ENCODE results near the gene CFP.
"Not testable (repeated sequence)": the region's sequence is repeated elsewhere in the genome, so short reads cannot be mapped to it uniquely, and the experiment has no call there.

The CFP gene

DNA sequence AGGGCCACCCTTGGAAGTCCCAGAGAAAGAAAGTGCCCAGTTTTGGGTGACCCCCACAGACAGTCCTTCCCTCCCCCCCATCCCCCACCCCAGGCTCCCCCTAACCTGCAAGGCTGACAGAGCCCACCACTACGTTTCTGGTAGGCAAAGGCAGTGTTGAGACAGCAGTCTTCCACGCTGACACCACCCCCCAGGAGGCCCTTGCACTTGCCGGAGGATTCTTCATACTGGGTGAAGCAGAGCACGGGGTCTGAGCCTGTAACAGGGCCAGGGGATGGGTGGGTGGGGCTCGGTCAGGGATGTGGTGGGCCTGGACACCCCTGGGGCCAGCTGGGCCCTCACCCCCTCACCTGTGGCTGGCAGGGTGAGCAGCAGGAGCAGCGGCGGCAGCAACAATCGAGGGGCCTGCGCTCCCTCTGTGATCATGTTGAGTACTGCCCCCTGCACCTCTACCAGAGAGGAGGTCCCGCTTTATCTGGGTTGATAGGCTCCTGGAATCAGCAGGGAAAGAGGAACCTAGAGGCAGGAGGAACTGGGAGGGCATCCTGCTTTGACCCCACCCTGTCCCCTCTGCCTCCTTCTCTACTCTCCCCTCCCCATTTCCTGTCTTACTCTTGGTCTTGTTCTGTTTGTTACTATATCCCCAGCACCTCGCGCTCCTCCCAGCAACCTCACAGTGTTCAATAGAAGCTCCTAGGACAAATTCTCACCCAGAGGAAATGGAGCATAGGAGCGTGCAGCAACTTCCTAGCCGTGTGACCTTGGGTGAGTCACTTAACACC is at the start of gene CFP:
Gene CFP (minus strand): TSS at position 512 of the 782 bp plus-strand sequence. CDS start 86 bp downstream, at position 426.
- in situ Hi-C loops (cut with HindIII; ENCODE audit: low sequenced_read_pairs): no loop called here

GRCh38 chrX:47675959-47676859 is 46.5 kb upstream of the CFP start:
- in situ Hi-C loops (cut with HindIII; ENCODE audit: low sequenced_read_pairs): not testable (repeated sequence)

DNA sequence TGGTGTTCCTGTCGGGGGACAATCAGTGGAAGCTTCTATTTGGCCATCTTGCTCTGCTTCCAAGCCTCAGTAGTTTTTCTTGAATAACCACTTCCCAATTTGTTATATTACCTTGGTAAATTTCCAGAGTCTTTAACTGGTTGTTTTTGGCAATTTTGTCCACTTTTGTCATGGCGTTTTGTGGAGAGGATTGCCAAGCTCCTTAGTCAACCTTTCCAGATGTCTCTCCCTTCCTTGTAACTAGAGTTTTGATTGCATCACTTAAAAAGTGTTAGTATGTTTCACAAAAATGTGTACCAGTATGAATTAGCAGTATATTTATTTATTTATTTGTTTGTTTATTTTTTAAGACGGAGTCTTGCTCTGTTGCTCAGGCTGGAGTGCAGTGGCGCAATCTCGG is 45.0 kb upstream of the CFP start:
- in situ Hi-C loops (cut with HindIII; ENCODE audit: low sequenced_read_pairs): no loop called here

DNA sequence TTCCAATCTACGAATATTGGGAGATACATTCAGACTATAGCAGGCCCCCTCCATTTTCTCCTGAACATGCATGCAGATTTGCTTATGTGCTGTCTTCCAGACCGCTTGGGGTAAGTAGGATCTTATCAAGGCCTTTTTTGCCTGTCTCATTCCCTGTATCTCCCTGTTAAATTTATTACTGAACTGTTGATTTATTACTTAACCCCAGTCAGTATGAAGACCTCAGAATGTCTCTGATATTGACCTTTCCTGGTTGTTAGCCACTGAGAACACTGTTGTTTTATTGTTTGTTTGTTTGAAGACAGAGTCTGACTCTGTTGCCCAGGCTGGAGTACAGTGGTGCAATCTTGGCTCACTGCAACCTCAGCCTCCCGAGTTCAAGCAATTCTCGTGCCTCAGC is 36.1 kb upstream of the CFP start:
- in situ Hi-C loops (cut with HindIII; ENCODE audit: low sequenced_read_pairs): not testable (repeated sequence)

DNA sequence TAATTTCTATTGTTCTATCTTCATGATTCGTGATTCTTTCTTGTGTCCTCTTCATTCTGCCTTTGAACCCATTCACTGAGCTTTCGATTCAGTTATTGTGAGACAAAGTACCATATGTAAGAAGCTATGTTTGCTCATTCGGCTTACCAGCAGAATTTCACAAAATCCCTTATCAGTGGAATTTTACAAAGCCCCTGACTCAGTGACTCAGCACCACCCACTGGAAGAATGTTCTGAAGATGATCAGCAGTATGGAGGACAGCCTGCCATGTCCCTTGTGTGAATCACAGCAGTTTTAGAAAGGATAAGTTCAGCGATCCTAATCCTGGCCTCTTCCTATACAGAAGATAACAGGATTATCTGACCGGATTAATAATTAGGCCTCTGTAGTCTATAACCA is 35.0 kb upstream of the CFP start:
- in situ Hi-C loops (cut with HindIII; ENCODE audit: low sequenced_read_pairs): no loop called here

- in situ Hi-C loops (cut with HindIII; ENCODE audit: low sequenced_read_pairs): no loop called here
Observed at GRCh38 chrX:47662144-47662657, 32.5 kb upstream of the CFP start.

DNA sequence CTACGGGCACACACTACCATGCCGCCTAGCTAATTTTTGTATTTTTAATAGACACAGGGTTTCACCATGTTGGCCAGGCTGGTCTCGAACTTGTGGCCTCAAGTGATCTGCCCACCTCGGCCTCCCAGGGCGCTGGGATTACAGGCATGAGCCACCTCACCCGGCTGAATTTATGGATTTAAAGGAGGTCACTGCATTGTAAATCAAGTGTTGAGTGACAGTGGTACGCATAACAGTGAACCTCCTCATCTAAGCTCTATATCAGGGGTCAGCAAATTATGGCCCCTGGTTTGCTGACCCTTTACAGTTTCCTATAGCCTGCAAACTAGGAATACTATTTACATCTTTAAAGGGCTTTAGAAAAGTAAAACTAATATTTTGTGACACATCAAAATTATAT is 31.8 kb upstream of the CFP start:
- in situ Hi-C loops (cut with HindIII; ENCODE audit: low sequenced_read_pairs): no loop called here

- in situ Hi-C loops (cut with HindIII; ENCODE audit: low sequenced_read_pairs): no loop called here
Observed at GRCh38 chrX:47659421-47659726, 29.6 kb upstream of the CFP start.

DNA sequence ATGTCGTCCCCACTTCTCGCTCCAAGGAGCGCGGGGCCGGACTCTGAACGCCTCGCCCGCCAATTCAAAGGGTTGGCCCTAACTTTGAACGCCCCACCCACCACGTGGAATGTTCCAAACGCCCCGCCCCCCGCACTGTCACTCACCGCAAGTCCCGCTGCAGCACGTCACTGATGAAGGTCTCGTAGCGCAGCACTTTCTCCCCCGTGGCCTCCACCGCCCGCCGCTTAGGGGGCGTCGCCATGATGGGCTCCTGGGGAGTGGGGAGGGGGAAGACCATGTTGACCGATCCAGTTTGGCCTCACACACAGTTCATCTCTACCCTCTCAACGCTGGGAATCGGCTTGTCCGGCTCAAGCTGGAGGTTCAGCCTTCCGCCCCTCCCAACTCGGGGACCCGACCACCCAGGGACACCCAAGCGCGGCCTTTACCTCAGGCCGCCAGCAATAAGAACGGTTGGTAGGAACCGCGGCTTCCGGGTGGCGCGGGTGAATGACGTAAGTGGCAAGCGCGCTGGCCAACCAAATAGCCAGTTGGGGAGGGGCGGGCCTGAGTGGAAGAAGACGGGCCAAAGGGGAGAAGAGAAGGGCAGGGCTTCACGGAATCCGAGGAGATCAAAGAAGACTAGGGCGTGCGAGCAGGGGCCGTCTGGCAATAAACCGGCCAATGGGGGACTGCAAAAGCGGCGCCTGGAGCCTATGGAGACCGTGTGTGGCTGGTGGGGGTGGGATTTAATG is 29.1 kb upstream of the CFP start, which contains the start of gene UXT:
Gene UXT (minus strand): TSS at position 497 of the 737 bp plus-strand sequence. CDS start 253 bp downstream, at position 244.
- in situ Hi-C loops (cut with HindIII; ENCODE audit: low sequenced_read_pairs): no loop called here

DNA sequence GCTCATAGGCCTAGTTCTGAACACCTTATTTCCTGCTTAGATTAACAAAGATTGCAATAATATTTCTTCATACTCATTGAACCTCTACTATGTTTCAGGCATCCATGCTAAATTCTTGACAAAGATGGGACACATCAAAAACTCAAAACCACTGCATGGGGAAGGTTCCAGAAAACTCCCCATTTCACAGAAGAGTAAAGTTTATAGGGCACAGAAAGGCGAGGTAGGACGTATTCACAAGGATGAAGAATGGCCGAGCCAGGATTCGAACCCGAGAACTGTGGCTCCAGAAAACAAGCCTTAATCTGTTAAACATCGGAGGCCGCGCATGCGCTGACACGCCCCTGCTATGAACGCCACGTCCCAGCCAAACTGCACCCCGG is 28.6 kb upstream of the CFP start:
- in situ Hi-C loops (cut with HindIII; ENCODE audit: low sequenced_read_pairs): no loop called here

DNA sequence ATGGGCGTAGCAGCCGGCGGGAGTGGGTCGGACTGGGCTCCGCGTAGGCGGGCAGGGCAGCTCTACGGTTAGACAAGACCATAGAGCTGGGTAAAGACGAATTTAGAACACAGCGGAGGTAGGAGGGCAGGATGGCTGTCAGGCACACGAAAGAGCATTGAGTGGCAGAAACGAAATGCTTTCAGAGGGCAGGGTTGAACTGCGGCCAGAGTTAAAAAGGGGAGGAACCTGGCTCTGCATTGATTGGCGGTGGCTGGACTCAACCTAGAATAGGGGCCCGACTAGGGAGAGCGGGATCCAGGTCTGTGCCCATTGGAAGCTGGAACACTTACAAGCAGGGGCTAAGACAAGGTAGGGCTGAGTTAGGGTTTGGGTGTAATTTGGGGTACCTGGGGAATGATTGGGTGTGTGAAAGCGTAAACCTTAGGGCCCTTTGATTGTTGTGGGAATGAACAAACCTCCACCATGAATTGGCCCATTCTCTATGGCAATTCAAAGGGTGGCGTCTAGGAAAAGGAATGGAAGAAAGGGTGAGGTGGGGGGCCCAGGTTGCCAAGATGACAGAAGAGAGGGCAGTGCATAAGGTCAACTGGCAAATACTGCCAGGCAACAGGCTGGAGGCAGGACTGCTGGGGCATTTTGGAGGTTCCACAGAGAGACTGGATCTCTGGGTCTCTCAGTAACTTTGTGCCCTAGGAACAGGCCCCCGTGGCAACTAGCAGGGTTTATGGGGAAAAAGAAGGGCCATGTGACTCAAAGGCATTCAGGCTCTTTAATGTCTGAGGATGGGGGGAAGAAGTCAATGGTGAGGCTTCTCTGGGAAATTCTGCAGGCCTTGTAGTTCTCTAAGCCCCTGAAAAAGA is 21.5 kb upstream of the CFP start:
- in situ Hi-C loops (cut with HindIII; ENCODE audit: low sequenced_read_pairs): no loop called here

GRCh38 chrX:47650164-47651042 is 20.7 kb upstream of the CFP start, which contains the start of gene ELK1:
ELK1 (minus strand) TSS chrX:47650563; CDS start chrX:47641441, 9,122 bp downstream.
- in situ Hi-C loops (cut with HindIII; ENCODE audit: low sequenced_read_pairs): no loop called here

DNA sequence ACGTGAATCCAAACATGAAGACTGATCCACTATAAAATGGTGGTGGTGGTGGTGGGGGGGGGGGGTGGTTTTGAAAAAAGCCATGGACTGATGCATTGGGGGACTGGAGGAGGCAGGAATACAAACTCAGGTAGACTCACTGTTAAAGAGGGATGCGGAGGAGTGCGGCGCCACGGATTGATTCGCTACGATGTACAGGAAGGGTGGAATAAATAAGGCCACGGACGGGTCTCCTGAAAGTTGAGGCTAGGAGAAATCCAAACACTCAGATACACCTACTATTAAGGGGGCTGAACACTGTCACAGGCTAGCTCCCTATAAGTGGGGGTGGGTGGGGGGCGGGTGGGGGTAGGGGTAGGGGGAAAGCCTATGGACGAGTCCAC is 20.0 kb upstream of the CFP start:
- in situ Hi-C loops (cut with HindIII; ENCODE audit: low sequenced_read_pairs): no loop called here

- in situ Hi-C loops (cut with HindIII; ENCODE audit: low sequenced_read_pairs): no loop called here
Observed at GRCh38 chrX:47649271-47649670, 19.5 kb upstream of the CFP start.

DNA sequence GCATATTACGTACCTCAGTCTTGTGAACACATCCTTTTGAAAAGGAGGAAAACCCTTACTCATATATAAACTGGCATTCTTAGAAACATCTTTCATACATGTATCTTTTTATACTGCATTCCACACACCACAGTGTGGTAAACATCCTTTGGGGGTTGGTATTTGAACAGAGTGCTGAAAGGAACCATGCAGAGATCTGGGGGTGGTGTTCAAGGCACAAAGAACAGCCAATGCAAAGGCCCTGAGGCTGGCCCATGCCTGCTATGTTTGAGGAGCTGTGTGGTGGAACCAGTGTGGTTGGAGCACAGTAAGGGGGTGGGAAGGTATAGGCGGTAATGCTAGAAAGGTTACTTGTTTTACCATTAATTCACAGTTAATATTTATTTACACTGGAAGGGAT is 18.6 kb upstream of the CFP start:
- in situ Hi-C loops (cut with HindIII; ENCODE audit: low sequenced_read_pairs): no loop called here

- in situ Hi-C loops (cut with HindIII; ENCODE audit: low sequenced_read_pairs): no loop called here
Observed at GRCh38 chrX:47646636-47647035, 16.9 kb upstream of the CFP start.

- in situ Hi-C loops (cut with HindIII; ENCODE audit: low sequenced_read_pairs): no loop called here
Observed at GRCh38 chrX:47645530-47645929, 15.8 kb upstream of the CFP start.

DNA sequence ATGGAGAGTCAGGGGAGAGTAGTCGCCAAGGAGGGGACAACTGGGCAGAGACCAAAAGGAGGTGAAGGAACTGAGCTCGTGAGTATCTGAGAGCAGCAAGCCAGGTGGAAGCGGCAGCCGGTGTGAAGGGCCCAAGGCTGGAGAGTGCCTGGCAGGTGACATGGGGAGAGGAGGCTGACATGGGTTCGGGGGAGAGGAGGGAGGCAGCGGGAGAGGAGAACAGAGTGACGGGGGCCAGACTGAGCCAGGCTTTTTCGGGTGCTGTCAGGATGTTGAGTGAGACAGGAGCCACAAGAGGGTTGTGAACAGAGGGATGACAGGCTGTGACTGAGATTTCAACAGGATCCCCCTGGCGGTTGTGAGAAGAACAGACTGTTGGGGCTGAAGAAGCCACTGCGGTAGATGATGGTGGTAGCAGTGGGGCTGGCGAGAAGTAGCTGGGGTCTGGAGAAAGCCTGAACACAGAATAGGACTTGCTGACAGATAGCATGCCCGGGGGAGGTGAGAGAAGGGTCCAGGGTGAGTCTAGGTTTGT is 14.9 kb upstream of the CFP start:
- in situ Hi-C loops (cut with HindIII; ENCODE audit: low sequenced_read_pairs): no loop called here

- in situ Hi-C loops (cut with HindIII; ENCODE audit: low sequenced_read_pairs): no loop called here
Observed at GRCh38 chrX:47643926-47644325, 14.2 kb upstream of the CFP start.
